Measurements from ENCODE around the gene PRKAA1.
A peak's percentile ranks its signal among the peaks of the same experiment; 100 is the strongest.

PRKAA1 gene

DNA sequence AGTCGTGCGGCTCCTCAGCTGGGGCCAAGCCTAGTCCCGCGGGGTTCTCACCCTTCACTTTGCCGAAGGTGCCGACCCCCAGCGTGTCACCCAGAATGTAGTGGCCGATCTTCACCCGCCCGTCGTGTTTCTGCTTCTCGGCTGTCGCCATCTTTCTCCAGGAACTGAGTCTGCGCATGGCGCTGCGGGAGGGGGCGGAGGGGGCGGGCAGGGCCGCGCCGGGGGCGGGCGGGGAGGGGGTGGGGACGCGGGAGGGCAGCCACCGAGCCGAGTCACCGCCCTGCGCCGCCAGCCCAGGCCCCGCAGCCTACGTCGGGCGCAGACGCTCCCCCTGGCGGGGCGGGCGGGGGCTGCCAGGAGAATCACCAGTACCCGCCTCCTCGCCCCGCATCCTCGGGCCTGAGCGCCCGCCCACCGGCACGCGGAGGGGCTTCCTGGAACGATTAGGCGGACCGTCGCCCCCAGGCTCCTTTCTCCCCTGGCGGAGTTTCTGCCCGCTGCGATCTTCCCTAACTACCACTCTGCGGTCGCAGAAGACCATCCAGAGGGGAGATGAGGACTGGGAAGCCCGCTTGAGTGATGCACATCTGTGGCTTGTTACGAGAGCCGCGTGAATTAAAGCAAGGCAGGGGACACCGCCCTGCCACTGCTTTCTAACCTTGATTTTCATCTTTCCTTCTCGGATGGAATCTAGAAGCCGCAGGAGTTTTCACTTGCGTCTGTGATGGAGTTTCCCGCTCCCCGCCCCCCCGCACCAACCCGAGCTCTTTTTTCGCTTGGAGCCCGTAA is at the start of gene PRKAA1:
PRKAA1 (minus strand) TSS at position 363 of the 789 bp plus-strand sequence; CDS start at position 178, 185 bp downstream.
- DNase-seq (ENCODE audit: low spot score): peak; percentile 91

DNA sequence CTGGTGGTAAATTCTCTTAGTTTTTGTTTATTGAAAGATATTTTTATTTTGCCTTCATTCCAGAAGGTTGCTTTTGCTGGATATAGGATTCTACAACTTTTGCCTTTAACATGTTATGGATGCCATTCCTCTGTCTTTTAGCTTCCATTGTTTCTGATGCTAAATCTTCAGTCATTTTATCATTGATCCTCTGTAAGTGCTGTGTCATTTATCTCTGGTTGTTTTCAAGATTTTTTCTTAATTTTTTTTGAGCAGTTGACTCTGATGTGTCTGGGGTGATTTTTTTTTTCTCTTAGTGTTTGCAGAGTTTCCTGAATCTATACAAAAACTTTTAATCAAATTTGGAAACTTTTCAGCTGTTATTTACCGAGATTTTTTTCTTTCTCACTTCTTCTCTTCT is 49.4 kb upstream of the PRKAA1 start:
- DNase-seq (ENCODE audit: low spot score): no peak

DNA sequence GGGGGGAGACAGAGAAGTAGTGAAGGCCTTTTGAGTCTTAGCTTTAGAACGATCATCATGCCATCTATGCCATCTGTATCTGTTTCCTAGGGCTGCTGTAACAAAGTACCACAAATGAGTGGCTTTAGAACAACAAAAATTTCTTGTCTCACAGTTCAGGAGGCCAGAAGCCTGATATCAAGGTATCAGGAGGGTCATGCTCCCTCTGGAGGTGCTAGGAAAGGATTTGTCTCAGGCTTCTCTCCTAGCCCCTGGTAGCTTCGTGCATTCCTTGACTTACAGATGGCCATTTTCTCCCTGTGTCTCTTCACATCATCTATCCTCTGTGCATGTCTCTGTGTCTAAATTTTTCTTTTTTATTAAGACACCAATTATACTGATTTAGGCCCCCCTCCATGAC is 48.2 kb upstream of the PRKAA1 start:
- no peak for DNase-seq (ENCODE audit: low spot score)

DNA sequence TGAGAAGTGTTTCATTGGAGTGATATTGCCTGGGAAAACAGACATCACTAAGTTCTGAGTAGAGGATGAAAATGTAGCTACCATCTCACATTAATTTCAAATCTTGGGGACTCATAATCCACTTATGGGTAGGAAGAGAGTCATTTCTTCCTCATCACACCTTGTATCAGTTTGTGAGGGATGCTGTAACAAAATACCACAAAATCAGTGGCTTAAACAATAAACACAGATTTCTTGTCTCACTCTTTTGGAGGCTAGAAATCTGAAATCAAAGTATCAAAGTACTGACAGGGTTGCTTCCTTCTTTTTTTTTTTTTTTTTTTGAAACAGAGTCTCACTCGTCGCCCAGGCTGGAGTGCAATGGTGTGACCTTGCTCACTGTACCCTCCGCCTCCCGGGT is 46.4 kb upstream of the PRKAA1 start:
- no peak for DNase-seq (ENCODE audit: low spot score)

DNA sequence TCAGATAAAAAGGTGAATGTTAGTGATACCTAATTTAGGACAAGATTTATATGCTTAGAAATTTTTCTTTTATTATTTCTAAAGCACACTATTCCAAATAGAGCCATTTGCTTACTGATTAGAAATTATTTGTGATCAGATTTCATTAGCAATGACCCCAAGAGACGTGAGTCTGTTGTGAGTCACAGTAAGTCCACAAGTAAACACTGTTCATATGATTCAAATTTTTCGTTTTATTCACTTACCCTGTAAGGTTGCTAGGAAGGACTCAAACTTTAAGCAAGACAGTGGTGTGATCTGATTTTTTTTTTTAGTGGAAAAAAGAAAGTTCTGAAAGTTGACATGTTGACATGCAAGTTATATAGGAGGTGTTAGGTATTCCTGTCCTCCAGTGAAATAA is 44.2 kb upstream of the PRKAA1 start:
- no peak for DNase-seq (ENCODE audit: low spot score)

DNA sequence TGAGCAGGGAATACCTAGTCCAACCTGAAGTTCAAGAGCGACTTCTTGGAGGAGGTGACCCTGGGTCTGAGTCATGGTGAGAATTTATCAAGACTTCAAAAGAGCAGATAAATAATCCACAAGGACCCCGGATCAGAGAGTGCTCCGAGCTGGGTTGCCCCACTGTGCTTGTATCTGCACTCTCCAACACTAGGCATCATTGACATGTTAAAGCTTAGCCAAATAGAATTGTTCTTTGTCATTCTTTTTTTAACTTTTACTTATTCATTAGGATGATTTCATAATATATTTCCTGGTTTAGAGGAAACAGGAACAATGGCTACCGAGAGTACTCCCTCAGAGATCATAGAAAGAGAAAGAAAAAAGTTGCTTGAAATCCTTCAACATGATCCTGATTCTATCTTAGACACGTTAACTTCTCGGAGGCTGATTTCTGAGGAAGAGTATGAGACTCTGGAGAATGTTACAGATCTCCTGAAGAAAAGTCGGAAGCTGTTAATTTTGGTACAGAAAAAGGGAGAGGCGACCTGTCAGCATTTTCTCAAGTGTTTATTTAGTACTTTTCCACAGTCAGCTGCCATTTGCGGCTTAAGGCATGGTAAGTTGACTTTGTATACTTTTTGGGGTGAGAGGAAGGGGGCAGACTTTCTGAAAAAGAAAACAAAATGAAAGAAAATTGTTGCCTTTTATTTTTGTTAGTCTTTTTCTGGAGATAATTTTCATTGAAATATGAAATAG is 43.1 kb upstream of the PRKAA1 start, which contains the start of gene CARD6:
CARD6 (plus strand) TSS at position 300 of the 738 bp plus-strand sequence; CDS start at position 316, 16 bp downstream.
- DNase-seq (ENCODE audit: low spot score): peak; percentile 45

DNA sequence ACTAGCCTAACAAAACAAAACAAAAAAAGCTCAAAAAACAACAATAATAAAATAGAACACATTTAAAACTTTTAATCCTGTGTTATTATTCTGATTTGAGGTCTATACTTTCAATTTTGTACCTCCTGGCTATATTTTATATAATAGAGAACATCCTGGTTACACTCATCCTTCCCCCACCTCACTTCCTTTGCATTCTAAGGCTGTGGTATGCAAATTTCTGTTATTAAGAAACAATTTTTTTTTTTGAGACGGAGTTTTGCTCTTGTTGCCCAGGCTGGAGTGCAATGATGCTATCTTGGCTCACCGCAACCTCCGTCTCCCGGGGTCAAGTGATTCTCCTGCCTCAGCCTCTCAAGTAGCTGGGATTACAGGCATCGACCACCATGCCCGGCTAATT is 39.9 kb upstream of the PRKAA1 start:
- DNase-seq (ENCODE audit: low spot score): no peak

DNA sequence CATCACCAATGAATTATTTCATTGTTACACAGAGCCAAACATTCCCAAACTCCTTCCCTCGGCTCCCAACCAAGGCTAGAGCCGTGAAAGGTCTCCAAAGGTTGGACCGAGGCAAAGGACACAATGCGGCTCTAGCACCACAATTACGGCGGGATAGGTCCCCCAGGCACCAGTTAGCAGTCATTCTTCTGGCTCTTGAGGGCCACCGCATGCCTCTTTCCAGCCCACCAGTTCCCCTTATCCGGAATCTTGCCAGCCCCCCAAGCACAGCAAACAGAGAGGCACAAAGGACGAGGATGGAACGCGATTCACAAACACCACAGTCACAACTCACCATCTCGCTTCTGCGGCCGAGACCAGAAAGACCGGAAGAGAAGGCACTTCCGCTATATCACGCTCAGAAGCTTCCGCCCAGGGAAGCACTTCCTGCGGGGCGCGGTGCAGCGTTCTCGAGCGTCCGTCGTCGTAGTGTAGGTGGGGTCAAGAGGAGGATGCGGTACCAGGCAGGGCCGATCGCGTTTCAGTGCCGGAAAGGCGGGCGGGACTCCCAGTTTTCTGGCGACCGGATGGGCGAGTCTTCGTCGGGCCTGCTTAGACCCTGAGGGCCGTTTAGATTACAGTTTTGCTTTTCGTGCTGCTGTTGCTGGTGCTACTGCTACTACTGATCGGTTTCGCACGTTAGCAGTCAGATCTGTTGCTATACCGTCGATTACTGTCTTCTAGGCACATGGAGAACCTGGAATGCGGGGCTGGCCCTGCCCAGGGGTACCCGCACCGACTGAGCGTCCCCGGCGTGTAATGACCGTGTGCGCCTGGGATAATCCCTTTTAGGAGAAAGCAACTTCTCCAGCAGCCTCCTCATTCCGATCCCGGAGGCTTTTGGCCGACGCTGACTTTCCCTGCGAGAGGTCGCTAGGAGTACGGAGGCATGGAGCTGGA is 36.9 kb upstream of the PRKAA1 start, which contains the start of gene RPL37:
RPL37 (minus strand) TSS at position 374 of the 939 bp plus-strand sequence; CDS start at position 337, 37 bp downstream.
- DNase-seq (ENCODE audit: low spot score): peak; percentile 95

DNA sequence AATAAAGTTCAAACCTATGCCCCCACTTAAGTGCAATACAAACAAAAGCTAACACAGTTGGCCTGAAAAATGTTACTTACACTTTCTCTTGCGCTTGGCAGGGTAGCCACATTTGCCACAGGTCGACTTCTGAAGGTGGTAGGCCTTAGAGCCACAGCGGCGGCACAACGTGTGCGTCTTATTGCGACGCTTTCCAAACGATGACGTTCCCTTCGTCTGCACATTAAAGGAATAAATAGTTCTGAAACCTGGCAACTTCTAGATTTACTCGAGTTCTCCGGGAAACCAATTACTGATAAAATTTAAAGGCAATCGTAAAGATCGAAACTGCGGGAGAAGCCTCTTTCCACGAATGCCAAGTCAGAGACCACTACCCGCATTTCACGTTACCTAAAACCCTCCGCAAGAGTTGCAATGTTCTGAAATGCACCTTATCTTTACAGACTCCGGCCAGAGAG is 36.2 kb upstream of the PRKAA1 start:
- DNase-seq (ENCODE audit: low spot score): peak; percentile 49

DNA sequence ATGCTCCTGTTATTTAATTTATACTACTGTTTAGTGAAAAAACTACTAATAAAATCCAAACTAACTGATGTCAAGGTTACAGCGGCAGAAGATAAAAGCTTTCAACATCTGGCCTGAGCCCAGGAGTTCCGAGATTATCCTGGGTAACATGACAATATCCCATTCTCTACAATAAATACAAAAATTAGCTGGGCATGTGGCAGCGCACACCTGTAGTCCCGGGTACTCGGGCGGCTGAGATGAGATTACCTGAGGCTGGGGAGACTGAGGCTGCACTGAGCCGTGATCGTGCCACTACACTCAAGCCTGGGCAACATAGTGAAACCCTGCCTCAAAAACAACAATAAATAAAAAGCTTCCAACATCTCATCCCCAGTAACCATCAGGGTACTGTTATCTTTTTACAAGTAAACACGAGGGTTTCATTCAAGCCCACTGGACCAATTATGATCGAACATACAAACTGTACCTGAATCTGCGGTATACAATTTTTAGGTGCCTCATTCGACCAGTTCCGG is 35.6 kb upstream of the PRKAA1 start:
- no peak for DNase-seq (ENCODE audit: low spot score)

DNA sequence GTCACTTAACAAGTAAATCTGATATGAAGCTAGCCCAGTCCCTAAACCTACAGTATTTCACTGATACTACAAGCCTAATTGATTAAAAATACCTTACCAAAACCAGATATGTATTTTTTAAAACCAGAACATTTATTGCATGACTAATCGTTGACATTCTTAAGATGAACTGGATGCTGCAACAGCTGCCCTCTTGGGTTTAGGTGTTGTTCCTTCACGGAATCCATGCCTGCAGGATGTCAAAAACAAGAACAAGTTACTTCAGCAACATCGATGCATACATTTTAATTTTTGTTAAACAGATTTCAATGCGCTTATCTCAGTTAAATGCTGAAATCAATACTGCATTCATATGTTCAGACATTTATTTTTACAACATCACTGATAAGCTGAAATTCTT is 34.2 kb upstream of the PRKAA1 start:
- DNase-seq (ENCODE audit: low spot score): no peak

DNA sequence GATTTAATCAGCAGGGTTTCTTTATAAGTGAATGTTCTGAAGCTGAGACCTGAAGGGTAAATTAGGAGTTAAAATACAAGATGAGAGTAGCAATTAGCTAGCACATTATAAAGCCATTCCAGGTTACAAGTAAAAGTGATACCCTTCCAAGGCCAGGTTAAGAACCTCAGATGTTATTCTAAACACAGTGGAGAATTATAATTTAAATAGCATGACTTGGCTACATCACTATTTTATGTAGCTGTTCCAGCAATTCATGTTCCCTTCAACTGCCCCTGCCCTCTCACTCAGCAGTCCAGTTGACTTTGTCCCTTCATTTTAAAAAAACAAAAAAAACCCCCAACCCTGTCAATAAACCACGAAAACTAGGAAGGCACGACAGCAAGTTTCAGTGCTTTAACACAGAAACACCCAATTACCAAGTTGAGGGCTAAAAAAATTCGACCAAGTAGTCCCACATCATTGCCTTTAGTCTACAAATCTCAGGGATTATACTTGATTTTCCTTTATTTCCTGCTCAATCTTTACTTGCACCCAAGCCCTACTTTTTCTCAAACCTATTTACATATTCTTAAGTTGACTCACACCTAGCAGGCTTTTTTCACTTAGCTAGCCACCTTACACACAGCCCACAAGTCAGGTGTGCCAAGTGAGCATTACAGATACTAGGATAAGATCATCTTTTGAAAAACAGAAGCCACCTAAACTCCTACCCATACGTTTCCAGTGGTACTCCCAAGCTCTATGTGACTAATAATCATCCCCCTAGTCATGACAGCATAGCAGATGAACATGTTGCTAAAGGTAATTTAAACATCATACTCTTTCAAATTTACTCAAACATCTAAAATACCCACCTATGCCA is 33.4 kb upstream of the PRKAA1 start:
- no peak for DNase-seq (ENCODE audit: low spot score)

DNA sequence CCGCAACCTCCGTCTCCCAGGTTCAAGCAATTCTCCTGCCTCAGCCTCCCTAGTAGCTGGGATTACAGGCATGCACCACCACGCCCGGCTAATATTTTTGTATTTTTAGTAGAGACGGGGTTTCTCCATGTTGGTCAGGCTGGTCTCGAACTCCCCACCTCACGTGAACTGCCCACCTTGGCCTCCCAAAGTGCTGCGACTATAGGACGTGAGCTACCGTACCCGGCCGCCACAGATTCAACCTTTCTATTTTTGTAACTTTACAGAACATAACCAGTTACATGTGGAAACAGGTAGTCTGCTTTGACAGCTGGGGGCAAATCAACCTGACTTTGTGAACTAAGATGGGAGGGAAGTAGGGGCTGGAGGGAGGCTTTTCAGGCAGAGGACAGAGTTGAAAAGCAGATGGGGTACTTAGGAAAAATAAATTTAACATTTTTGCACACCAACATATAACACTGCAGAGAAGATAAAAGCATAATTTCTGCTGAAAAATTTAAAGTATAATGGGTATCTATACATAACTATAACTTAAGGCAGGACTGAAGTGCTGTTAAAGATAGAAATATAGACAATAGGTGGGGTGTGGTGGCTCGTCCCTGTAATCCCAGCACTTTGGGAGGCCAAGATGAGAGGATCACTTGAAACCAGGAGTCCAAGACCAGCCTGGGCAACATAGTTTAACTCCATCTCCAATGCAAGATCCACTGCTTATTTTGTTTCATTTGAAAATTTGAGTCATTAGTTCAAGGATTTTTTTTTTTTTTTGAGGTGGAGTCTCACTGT is 31.8 kb upstream of the PRKAA1 start:
- DNase-seq (ENCODE audit: low spot score): no peak

DNA sequence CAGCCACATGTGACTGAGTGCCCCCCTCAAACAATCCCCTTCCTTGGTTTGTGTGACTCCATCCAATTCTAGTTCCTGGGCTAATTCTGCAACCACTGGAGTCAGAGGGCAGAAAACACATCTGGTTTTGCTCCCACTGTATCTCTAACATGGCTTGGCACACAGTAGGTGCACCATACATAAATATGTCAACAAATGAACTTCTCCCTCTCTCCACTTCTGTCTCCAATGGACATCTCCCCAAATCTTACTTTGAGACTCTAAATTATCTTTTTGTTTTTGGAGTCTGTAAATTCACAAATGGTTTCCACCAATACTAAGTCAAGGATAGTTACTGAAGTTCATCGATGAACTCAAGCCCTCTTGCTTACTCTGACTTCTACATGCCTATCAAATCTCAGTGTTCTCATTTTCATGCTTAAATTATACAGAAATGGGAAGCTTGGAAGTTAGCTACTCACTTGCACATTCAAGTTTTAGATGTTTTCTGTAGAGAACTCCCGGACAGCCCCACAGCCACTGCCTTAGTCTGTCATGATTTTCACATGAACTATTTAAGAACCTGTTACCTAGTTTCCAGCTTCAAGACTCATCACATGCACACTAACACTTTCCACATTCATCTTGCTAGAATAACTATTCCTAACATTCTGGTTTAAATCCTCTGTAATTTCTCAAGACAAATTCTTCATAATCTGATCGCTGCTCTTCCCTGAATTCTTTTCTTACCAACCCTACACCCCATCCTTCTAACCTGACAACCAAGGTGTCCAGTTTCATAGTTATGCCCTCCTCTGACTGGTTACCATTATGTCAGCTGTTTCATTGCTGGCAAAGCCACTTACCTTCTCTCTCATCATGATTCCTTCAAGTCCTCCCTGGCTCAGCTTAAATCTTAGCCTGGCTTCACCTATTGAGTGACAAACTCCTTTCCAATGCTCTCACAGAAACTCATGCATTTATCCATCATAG is 30.8 kb upstream of the PRKAA1 start:
- no peak for DNase-seq (ENCODE audit: low spot score)

DNA sequence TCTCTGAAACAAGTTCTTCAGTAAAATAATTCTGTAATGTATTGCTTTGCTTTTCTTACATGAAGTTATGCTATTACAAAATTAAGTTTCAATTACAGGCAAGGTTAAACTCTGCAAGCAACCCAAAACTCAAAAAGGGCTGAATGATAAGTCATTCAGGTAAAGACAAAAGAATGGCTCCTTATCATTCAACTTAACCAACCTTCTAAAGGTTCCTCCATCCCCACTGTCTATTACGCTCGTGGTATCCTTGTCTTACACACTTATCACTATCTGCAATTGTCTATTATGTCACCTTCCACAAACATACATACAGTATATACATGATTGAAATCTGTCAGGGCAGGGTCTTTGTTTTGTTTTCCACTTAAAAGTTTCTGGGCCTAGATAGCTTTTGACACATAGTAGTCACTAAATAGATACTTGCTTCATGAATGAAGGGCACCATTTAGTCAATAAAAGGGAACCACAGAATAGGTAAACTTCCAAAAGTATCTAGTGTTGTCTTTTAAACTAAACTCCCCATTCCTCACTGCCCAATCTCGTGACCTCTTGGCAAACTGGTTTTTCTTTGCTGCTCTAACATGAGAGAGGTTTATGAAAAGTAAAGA is 30.0 kb upstream of the PRKAA1 start:
- DNase-seq (ENCODE audit: low spot score): no peak

DNA sequence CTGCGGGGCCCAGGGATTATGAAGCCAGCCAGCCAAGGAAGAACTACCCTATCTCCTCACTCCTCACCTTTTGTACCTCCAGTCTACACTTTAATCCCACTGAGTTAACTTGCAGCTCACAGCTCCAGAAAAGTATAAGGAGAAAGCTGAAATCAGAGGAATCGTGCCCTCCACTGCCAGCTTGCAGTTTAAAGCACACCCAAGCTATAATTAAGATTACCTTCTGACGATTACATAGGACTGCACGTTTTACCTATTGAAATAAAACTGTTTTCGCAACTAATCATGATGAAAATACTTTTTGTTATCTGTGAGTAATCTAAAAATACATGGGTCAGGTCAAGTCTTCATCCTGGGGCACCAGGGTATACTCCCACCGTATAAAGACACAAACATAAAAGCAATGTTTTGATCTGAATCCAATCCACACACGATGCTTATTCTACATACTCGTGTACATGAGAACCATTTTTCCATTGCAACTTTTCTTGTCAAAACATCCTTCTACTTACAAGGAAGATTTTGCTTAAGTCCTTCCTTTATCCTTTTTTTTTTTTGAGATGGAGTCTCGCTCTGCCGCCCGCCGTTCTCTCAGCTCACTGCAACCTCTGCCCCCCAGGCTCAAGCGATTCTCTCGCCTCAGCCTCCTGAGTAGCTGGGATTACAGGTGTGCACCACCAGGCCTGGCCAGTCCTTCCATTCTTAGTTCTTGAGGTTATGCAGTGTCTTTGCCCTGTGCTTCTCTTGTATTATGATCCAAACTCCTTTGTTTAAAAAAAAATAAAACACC is 29.2 kb upstream of the PRKAA1 start:
- DNase-seq (ENCODE audit: low spot score): no peak

DNA sequence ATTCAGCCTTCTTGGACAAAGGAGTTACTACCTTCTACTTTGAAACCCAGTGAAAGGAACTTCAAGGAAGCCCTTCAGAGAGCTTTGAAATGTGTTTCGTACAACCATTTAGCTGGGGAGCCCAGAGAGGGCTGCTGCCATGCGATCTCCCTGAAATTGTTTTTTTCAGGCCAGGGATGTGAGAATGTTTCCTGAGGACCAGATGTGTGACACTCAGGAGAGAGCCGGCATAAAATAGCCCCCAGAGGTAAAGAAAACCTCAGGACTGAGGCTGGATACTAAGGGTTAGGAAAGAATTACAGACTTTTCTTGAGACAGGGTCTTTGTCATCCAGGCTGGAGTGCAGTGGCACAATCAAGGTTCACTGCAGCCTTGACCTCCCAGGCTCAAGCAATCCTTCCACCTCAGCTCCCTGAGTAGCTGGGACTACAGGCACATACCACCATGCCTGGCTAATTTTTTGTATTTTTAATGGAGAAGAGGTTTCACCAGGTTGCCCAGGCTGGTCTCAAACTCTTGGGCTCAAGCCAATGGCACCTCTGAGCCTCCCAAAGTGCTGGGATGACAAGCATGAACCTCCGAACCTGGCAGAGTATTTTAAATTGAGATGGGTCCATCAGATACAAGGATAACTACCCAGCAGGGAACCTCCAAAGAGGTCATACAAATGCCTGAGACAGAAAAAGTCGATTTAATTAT is 28.5 kb upstream of the PRKAA1 start:
- DNase-seq (ENCODE audit: low spot score): no peak

Data from hematopoietic multipotent progenitor cell treated with erythropoietin and hydrocortisone succinate and interleukin-3 and kit ligand, for 15 days (in vitro differentiated cells).